GM23338 (cell line): ENCODE data around the gene GSN. TPM values are rescaled to one million over a fixed set of nuclear protein-coding genes. Genes with fewer than 3 reads are reported as not detected.

Experiments
- ATAC-seq: fragments of 200-7000 bp; cut with Tn5 transposase; 3 replicates; pipeline ENCODE4 v1.9.1; 2020
- DNase-seq: peaks from one replicate; pipeline ENCODE4 v3.0.0-alpha.2; 2015; ENCODE audit warnings: low spot score
- H2AFZ ChIP-seq: fragments of 200-600 bp; sonication (generic); 2 replicates; pipeline ENCODE4 v1.8.0; 2016; ENCODE audit warnings: antibody characterized with exemption, mild to moderate bottlenecking, moderate library complexity
- H3F3A ChIP-seq: fragments of 200-600 bp; sonication (generic); replicated peaks from 2 replicates; pipeline ENCODE4 v1.8.0; 2017; ENCODE audit warnings: antibody characterized with exemption, mixed run types, low read depth
- H3K27ac ChIP-seq: fragments of 200-600 bp; sonication (generic); 2 replicates; pipeline ENCODE4 v1.6.1; 2016; ENCODE audit warnings: low read depth
- H3K27me3 ChIP-seq: fragments of 200-600 bp; sonication (generic); 2 replicates; pipeline ENCODE4 v1.8.0; 2016; ENCODE audit warnings: mild to moderate bottlenecking, mixed run types, moderate library complexity; ENCODE audit not compliant: insufficient read depth
- H3K36me3 ChIP-seq: fragments of 200-600 bp; sonication (generic); 2 replicates; pipeline ENCODE4 v1.8.0; 2016; ENCODE audit warnings: mild to moderate bottlenecking; ENCODE audit not compliant: insufficient read depth
- H3K4me1 ChIP-seq: fragments of 200-600 bp; sonication (generic); 2 replicates; pipeline ENCODE4 v1.8.0; 2016; ENCODE audit warnings: mild to moderate bottlenecking, moderate library complexity; ENCODE audit not compliant: insufficient read depth
- H3K4me2 ChIP-seq: fragments of 200-600 bp; sonication (generic); 2 replicates; pipeline ENCODE4 v1.7.1; 2017; ENCODE audit warnings: mixed run types
- H3K4me3 ChIP-seq: fragments of 200-600 bp; sonication (generic); 2 replicates; pipeline ENCODE4 v1.6.1; 2016; ENCODE audit warnings: mixed run types
- H3K79me2 ChIP-seq: fragments of 200-600 bp; sonication (generic); replicated peaks from 2 replicates; pipeline ENCODE4 v1.8.0; 2017; ENCODE audit warnings: mild to moderate bottlenecking; ENCODE audit not compliant: insufficient read depth
- H3K9me2 ChIP-seq: fragments of 200-600 bp; sonication (generic); 2 replicates; pipeline ENCODE4 v1.8.0; 2017; ENCODE audit not compliant: insufficient read depth
- H4K20me1 ChIP-seq: fragments of 200-600 bp; sonication (generic); replicated peaks from 2 replicates; pipeline ENCODE4 v1.8.0; 2017; ENCODE audit warnings: mild to moderate bottlenecking; ENCODE audit not compliant: insufficient read depth
- H3K27ac Mint-ChIP-seq: 2 replicates; pipeline ENCODE4 v1.8.0; 2020; ENCODE audit warnings: inconsistent platforms, mild to moderate bottlenecking, moderate library complexity, mixed read lengths
- H3K27me3 Mint-ChIP-seq: 3 replicates; pipeline ENCODE4 v1.8.0; 2022; ENCODE audit warnings: low read depth, mild to moderate bottlenecking, moderate library complexity, mixed read lengths, inconsistent platforms; ENCODE audit not compliant: insufficient read depth, poor library complexity
- H3K36me3 Mint-ChIP-seq: 3 replicates; pipeline ENCODE4 v1.8.0; 2021; ENCODE audit warnings: low read depth, mild to moderate bottlenecking, inconsistent platforms, moderate library complexity, mixed read lengths
- H3K4me1 Mint-ChIP-seq: 3 replicates; pipeline ENCODE4 v1.8.0; 2020; ENCODE audit warnings: mild to moderate bottlenecking, inconsistent platforms, mixed read lengths
- H3K4me3 Mint-ChIP-seq: 3 replicates; pipeline ENCODE4 v1.8.0; 2021; ENCODE audit warnings: moderate library complexity, mild to moderate bottlenecking, inconsistent platforms, mixed read lengths
- H3K9me3 Mint-ChIP-seq: 3 replicates; pipeline ENCODE4 v1.8.0; 2020; ENCODE audit warnings: moderate library complexity, mild to moderate bottlenecking, inconsistent platforms, mixed read lengths
- CREB1 ChIP-seq: fragments of 250-450 bp; sonication (Bioruptor Pico); IDR thresholded peaks from 2 replicates; pipeline ENCODE4 v1.5.0; 2020; ENCODE audit warnings: low read depth, mild to moderate bottlenecking, moderate library complexity
- CTCF ChIP-seq, 2 experiments: fragments of 200-600 bp in 1 of 2; sonication (generic) in 1 of 2; conservative IDR thresholded peaks; 2 replicates each; pipeline versions ENCODE4 v1.5.1 to v1.6.1; 2016 to 2017; ENCODE audit warnings: antibody characterized with exemption in 2 of 2, low read depth in 2 of 2, mild to moderate bottlenecking in 2 of 2, moderate library complexity in 1 of 2
- ETS1 ChIP-seq: IDR thresholded peaks from 2 replicates; pipeline ENCODE4 v1.6.1; 2016; ENCODE audit warnings: antibody characterized with exemption
- EZH2 ChIP-seq: fragments of 200-600 bp; sonication (generic); IDR thresholded peaks from one replicate; pipeline ENCODE4 v1.8.0; 2017; ENCODE audit warnings: antibody characterized with exemption, mild to moderate bottlenecking, low read depth; ENCODE audit not compliant: unreplicated experiment
- REST ChIP-seq: IDR thresholded peaks from one replicate; pipeline ENCODE4 v1.6.1; 2018; ENCODE audit warnings: antibody characterized with exemption; ENCODE audit not compliant: unreplicated experiment
- ZNF114 ChIP-seq: fragments of 250-450 bp; sonication (Bioruptor Pico); IDR thresholded peaks from 2 replicates; pipeline ENCODE4 v1.5.0; 2020; ENCODE audit warnings: mild to moderate bottlenecking, moderate library complexity
- polyA plus RNA-seq: library from polyadenylated mRNA; unstranded; fragments of >200 nt; fragmentation: Nextera tagmentation; extraction: Ambion mirVana; gene quantifications from 2 replicates; pipeline ENCODE4 v1.2.1, GENCODE V29; 2016
- total RNA-seq: library from RNA; depleted of rRNA; stranded (reverse); fragments of >200 nt; shearing (Covaris generic); gene quantifications from 2 replicates; pipeline ENCODE4 v1.2.3, GENCODE V29; 2014

The GSN gene
- total and polyA plus RNA-seq, 2 experiments from 2014 or later, result 30.2 to 85.7 TPM

GRCh38 chr9:121289026-121289771, 21.2 kb downstream of the GSN start:
- peak overlapping the region; percentile 49; the same call in 1 of the 2 replicates for H3K27ac Mint-ChIP-seq
- H2AFZ ChIP-seq, result no peak overlapping the region
- no peaks in the 10 kb centered on the region; the same call in 2 of the 3 replicates for H3K9me3 Mint-ChIP-seq
- H3K36me3 ChIP-seq, result no peaks in the 10 kb centered on the region
- peaks cover 50% of the 10 kb centered on the region for H3K4me1 Mint-ChIP-seq
- peaks cover 8% of the 10 kb centered on the region; the same call in 2 of the 3 replicates for H3K36me3 Mint-ChIP-seq
- peak overlapping the region; percentile 29; the same call in 1 of the 2 replicates for H3K4me3 ChIP-seq
- peaks cover 41% of the 10 kb centered on the region for H3K27me3 Mint-ChIP-seq
- peak overlapping the region; percentile 50 for H3K4me2 ChIP-seq
- H3K4me1 ChIP-seq, result peaks cover 40% of the 10 kb centered on the region
- peaks cover 12% of the 10 kb centered on the region for H3F3A ChIP-seq
- H3K27me3 ChIP-seq, result peaks cover 45% of the 10 kb centered on the region
- peak overlapping the region; percentile 28; the same call in 2 of the 3 replicates for H3K4me3 Mint-ChIP-seq
- H3K9me2 ChIP-seq, result no peaks in the 10 kb centered on the region
- TF ChIP-seq ETS1 (no peak), ZNF114 (no peak), CREB1 (CRISPR knock-in tag) (no peak), REST (no peak), CTCF (conservative IDR thresholded peaks at IDR 0.05; ENCODE audit: low read depth in 2 of 2) (no peak), EZH2 (no peak)
- peak; percentile 29 for ATAC-seq
- H3K27ac ChIP-seq, result no peak overlapping the region
- peak; percentile 83 for DNase-seq
- no peaks in the 10 kb centered on the region for H3K79me2 ChIP-seq
- H4K20me1 ChIP-seq, result peaks cover 9% of the 10 kb centered on the region
